Mucosa of gallbladder (tissue), 1 donor: Measurements from ENCODE around the gene OR2T11. TPM values are rescaled to one million over a fixed set of nuclear protein-coding genes. Genes with fewer than 3 reads are reported as not detected.
"Not testable (repeated sequence)": the region's sequence is repeated elsewhere in the genome, so short reads cannot be mapped to it uniquely, and the experiment has no call there.

Source experiments
- DNase-seq: peaks from one replicate; pipeline ENCODE4 v3.0.0-alpha.2; 2020; ENCODE audit warnings: low spot score
- total RNA-seq: library from RNA; stranded (reverse); gene quantifications from one replicate; pipeline ENCODE4 v1.2.1, GENCODE V29; 2021
- donor health status: DM: no; HTN: no; CAD: no.

The OR2T11 gene, protein sequence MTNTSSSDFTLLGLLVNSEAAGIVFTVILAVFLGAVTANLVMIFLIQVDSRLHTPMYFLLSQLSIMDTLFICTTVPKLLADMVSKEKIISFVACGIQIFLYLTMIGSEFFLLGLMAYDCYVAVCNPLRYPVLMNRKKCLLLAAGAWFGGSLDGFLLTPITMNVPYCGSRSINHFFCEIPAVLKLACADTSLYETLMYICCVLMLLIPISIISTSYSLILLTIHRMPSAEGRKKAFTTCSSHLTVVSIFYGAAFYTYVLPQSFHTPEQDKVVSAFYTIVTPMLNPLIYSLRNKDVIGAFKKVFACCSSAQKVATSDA
- not detected for total RNA-seq

- DNase-seq: not testable (repeated sequence)
These were observed at the start of gene OR2T11 for GRCh38 chr1:248634991-248635390. Gene OR2T11, minus strand, starts transcription at chr1:248635091. Its CDS starts 7,963 bp downstream, at chr1:248627128.

DNA sequence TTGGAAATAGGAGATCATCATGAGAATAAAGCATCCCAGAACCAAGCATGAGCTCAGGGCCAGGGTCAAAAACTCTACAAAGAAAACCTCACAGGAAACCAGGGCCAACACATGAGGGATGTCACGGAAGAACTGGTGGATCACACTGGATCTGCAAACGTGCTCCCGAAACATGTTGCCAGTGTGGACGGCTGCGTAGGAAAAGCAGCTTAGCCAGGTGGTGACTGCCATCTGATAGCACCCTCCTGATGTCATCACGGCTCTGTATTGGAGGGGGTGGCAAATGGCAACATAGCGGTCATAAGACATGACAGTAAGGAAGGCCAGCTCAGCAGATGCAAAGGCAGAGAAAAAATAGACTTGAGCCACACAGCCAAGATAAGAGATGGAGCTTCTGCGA, 46.8 kb upstream of the OR2T11 start:
- no peak for DNase-seq

GRCh38 chr1:248670003-248670402, 35.1 kb upstream of the OR2T11 start:
- no peak for DNase-seq

DNA sequence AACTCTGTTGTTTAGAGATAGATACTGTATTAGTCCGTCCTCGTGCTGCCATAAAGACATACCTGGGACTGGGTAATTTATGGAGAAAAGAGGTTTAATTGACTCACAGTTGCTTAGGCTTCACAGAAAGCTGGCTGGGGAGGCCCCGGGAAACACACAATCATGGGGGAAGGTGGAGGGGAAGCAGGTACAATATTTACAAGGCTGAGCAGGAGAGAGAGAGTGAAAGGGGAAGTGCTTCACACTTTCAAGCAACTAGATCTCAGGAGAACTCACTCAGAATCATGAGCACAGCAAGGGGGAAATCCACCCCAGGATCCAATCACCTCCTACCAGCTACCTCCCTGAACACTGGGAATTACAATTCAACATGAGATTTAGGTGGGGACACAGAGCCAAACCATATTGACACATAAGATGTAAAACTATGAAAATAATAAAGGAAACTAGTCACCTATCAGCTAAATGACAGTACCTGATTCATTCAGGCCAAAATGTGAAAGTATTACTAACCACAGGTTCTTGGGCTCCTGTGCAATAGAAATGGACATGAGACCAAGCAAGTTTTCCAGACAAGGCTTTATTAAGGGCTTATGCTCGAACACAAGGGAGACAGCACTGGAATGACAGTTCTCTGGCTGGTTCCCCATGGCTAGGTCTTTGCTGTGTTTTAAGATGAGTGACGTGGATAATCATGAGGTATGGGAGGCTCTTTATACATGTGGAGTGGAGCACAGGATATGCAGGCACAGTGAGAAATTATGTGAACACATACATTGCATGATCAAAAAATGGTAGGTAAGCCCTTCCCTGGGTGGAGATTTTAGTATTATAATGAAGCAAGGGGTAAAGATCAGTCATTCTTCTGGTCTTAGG, 28.8 kb upstream of the OR2T11 start:
- not testable (repeated sequence) for DNase-seq

DNA sequence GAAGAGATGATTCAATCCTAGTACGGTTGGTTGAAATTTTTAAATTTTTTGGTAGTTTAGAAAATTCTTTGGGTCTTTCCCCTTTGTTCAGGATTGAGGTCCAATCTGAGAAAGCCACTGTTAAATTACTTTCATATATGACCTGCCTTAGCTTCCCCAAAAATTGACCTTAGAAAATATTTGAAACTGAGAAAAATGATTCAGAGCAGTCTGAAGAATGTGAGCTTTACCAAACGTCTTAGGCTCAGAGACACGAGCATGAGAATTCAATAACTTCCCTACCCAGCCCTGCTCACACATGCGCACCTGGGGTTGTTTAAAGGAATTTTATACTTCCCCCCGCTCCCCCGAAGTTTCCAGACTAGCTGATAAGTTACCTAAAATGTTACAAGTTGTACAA, 21.9 kb upstream of the OR2T11 start:
- DNase-seq: not testable (repeated sequence)

DNA sequence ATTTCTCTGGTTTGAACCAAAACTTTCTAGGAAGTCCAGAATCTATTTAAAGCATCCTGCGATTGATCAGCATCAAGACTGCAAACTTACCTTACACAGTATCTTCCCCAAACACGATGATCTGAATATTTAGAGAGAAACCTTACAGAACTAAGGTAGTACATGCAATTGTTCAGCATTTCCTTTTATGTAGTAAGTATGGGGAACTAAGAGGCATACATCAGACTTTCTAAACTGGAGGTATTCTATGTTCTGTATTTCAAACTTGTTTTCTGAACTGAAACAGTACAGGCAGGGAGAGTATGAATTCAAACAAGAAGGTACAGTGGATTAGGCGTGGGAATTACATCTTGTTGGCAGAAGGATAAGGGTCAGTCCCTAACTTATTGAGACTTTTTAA, 20.5 kb upstream of the OR2T11 start, which contains the start of gene OR2T27:
Gene OR2T27 (minus strand): TSS at position 175 of the 400 bp plus-strand sequence. CDS start 4,644 bp downstream, outside the sequence.
- DNase-seq: not testable (repeated sequence)

DNA sequence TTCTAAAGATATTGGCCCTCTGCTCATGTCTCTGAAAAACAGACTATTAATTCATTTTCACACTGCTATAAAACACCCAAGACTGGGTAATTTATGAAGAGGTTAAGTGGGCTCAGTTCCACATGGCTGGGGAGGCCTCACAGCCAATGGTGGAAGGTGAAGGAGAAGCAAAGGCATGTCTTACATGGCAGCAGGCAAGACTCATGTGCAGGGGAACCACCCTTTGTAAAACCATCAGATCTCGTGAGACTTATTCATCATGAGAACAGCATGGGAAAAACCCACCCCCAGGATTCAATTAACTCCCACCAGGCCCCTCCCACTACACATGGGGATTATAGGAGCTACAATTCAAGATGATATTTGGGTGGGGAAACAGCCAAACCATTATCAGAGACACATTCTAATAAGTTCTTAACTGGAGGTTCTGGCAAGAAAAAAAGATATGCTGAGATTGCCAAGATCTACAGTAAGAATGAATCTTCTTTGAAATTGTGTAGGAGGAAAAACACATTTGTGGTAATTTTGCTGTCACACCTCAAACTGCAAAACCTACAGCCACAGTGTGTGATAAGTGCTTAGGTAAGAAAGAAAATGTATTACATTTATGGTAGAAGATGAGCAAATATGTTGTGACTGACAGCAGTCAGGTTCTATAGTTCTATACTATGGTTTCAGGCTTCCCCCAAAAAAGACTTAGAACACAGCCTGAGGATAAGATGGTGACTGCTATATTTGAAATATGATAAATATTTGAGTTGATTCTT, 14.1 kb upstream of the OR2T11 start:
- DNase-seq: not testable (repeated sequence)

DNA sequence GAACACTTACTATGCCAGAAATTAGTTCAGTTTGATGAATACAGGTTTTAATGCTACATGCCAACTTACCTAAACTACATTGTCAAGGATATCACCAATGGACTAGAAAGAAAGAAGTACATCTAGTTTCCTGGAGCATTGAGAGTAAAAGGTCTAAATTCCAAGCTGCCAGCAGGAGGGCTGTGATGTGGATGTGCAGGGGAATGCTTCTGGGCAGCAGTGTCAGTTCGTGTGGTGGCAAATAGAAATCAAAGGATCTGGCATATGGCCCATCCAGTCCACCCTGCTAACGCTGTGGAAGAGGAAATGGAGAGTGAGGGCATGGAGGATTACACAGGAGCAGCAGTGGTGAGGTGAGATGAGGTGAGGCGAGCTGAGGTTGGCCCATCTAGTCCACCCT, 10.3 kb upstream of the OR2T11 start, which contains the start of gene OR2T35:
Gene OR2T35 (minus strand): TSS at position 101 of the 400 bp plus-strand sequence. CDS start 6,020 bp downstream, outside the sequence.
- DNase-seq: not testable (repeated sequence)

GRCh38 chr1:248642971-248643651, 8.2 kb upstream of the OR2T11 start:
- not testable (repeated sequence) for DNase-seq

- not testable (repeated sequence) for DNase-seq
These were observed 6.7 kb upstream of the OR2T11 start for GRCh38 chr1:248641583-248641982.

DNA sequence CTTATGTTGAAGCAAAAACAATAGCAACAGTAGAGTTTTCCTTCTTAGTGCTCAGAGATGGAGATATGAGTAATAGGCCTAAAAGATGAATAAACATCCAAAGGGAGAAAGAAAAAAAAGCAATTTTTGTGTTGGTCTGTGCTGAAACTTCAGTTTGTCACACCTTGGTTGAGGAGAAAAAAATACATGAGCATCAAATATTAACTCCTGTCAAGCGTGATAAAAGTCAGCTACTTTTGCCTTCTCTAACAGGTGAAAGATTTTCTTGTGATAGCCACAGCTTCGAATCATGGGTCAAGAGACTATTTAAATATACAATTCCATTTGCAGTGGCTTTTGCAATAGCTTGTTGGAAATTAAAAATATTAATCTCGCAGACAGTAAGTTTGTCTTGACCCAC, 6.0 kb upstream of the OR2T11 start:
- DNase-seq: not testable (repeated sequence)

DNA sequence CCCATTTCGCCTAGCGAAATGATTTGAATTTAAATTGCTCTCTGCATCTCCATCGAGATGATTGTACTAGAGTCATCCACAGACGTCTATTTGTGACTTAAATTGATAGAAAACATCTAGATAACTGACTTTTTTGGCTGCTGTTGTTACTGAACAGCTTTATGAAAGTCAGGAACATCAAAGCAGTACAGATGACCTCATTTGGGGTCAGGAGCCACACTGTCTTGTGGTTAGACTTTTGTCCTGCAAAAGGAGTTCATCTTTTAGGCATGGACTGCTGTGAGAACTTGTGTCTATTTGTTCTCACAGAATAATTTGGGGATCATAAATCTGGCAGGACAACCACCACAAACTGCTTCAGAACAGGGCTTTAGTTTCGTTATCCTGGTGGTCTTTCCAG, 4.8 kb upstream of the OR2T11 start:
- not testable (repeated sequence) for DNase-seq

DNA sequence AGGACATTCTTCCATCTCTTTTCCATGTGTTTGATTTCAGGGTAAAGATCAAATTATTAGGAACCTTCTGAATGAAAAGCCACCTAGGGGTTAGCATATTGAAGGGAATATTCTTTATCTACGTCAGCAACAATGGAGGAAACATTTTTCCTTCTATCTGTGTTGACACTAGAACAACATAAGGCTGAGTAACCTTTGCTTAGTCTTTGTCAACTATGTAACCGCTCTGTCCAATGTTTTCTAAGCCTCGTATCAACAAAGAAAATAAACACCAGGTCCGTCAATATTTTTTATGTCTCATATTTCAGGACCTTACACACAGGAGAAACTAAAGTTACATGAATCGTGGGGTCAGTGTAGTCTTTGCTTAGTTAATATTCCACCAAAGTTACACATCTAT, 1.7 kb upstream of the OR2T11 start:
- DNase-seq: not testable (repeated sequence)

GRCh38 chr1:248631354-248632008, 3.4 kb downstream of the OR2T11 start:
- DNase-seq: no peak

- DNase-seq: no peak
These were observed 4.3 kb downstream of the OR2T11 start for GRCh38 chr1:248630551-248630950.

GRCh38 chr1:248627971-248628844, 6.7 kb downstream of the OR2T11 start:
- DNase-seq: no peak

- no peak for DNase-seq
These were observed 8.9 kb downstream of the OR2T11 start for GRCh38 chr1:248625971-248626370.

GRCh38 chr1:248625166-248625565, 9.7 kb downstream of the OR2T11 start:
- DNase-seq: no peak

DNA sequence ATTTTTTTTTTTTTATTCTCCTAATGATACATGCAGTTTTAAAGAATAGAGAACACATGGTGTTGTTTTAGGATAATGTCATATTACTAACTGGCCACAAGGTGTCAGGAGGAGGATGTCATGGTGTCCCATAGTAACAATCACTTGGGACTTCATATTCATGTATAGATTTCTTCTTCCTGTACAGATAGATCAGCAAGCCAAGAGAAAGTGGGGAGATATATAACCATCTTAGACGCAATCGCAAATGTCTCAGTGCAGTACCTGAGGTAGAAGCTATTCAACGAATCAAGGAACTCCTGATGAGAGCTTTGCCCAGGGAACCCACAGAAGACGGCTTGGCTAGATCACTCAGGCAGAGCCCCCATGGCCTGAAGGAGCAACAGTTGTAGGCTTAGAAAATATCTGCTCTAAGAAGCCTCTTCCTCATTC, 12.3 kb downstream of the OR2T11 start:
- no peak for DNase-seq

DNA sequence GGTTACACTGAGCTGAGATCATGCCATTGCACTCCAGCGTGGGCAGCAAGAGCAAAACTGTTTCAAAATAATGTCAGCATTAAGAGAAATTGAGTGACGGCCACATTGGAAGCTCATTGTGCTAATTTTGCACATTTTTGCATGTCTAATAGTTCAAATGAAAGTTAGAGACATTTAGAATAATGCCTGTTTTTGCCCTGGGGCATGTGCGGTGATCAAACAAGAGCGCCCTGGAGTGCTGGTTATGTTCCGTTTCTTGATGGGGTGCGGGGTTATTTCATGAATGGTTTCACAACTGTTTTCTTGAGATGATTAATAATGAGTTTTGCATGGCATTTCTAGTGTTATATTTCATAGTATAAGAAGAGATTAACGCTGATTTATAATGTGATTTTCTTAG, 13.1 kb downstream of the OR2T11 start:
- no peak for DNase-seq
